Common myeloid progenitor, CD34-positive (primary cell): ENCODE measurements around the gene CCL25.

Experiments used
- CTCF ChIA-PET: fragments of 350-600 bp; sonication (Branson Sonifier 250); formaldehyde crosslinking; loops from one replicate; lab custom pipeline; 2021; ENCODE audit warnings: antibody characterized with exemption; lab: Charles Lee
- POLR2A ChIA-PET: fragments of 350-600 bp; sonication (Branson Sonifier 250); formaldehyde crosslinking; loops from one replicate; lab custom pipeline; 2021; ENCODE audit warnings: antibody characterized with exemption; lab: Charles Lee
- DNase-seq, 3 donors: peaks; one replicate each; pipeline versions ENCODE4 v3.0.0 to v3.0.0-alpha.2; 2013
- H3K27ac ChIP-seq, 2 experiments: 1 replicate in 1 of 2; 2 replicates in 1 of 2; pipeline ENCODE4 v1.7.0; 2013; ENCODE audit warnings: inconsistent platforms in 2 of 2, low read length in 2 of 2, mild to moderate bottlenecking in 2 of 2, low read depth in 1 of 2, moderate library complexity in 1 of 2; ENCODE audit not compliant: severe bottlenecking in 2 of 2, insufficient read depth in 1 of 2, poor library complexity in 1 of 2
- H3K27me3 ChIP-seq, 5 experiments: replicated peaks in 2 of 5; 1 replicate in 3 of 5; 2 replicates in 2 of 5; pipeline versions ENCODE4 v1.6.1 to v1.7.0; 2013; ENCODE audit warnings: low read length in 4 of 5, mild to moderate bottlenecking in 2 of 5, moderate library complexity in 2 of 5, inconsistent platforms in 1 of 5; ENCODE audit not compliant: insufficient read depth in 5 of 5, control insufficient read depth in 4 of 5
- H3K36me3 ChIP-seq, 4 experiments: 1 replicate in 2 of 4; 2 replicates in 2 of 4; pipeline versions ENCODE4 v1.6.1 to v1.7.0; 2013; ENCODE audit warnings: low read length in 3 of 4, control low read depth in 1 of 4, mild to moderate bottlenecking in 1 of 4; ENCODE audit not compliant: control insufficient read depth in 4 of 4, insufficient read depth in 4 of 4
- H3K4me1 ChIP-seq, 4 experiments: 1 replicate in 3 of 4; 2 replicates in 1 of 4; pipeline versions ENCODE4 v1.6.1 to v1.7.1; 2013; ENCODE audit warnings: low read length in 3 of 4, mild to moderate bottlenecking in 3 of 4, control low read depth in 1 of 4, inconsistent platforms in 1 of 4, moderate library complexity in 1 of 4; ENCODE audit not compliant: control insufficient read depth in 4 of 4, insufficient read depth in 4 of 4; ENCODE audit errors: control extremely low read depth in 1 of 4
- H3K4me3 ChIP-seq, 7 experiments: 1 replicate in 4 of 7; 2 replicates in 3 of 7; pipeline versions ENCODE4 v1.5.1 to v1.7.0; 2013; ENCODE audit warnings: mild to moderate bottlenecking in 7 of 7, low read length in 6 of 7, moderate library complexity in 6 of 7, inconsistent platforms in 2 of 7, low read depth in 2 of 7, control low read depth in 1 of 7; ENCODE audit not compliant: insufficient read depth in 4 of 7, control insufficient read depth in 1 of 7; ENCODE audit errors: extremely low read depth in 1 of 7
- H3K9me3 ChIP-seq, 5 experiments: 1 replicate in 4 of 5; 2 replicates in 1 of 5; pipeline versions ENCODE4 v1.6.1 to v1.7.1; 2013; ENCODE audit warnings: low read length in 4 of 5, mild to moderate bottlenecking in 2 of 5, inconsistent platforms in 1 of 5, low read depth in 1 of 5, moderate library complexity in 1 of 5; ENCODE audit not compliant: control insufficient read depth in 4 of 5, insufficient read depth in 2 of 5; ENCODE audit errors: control extremely low read depth in 1 of 5
- WGBS: methylation state at CpG from one replicate; pipeline ENCODE4 v1.1.5; 2013; ENCODE audit not compliant: insufficient coverage; 5-methylcytosine and 5-hydroxymethylcytosine counted together

The CCL25 gene

DNA sequence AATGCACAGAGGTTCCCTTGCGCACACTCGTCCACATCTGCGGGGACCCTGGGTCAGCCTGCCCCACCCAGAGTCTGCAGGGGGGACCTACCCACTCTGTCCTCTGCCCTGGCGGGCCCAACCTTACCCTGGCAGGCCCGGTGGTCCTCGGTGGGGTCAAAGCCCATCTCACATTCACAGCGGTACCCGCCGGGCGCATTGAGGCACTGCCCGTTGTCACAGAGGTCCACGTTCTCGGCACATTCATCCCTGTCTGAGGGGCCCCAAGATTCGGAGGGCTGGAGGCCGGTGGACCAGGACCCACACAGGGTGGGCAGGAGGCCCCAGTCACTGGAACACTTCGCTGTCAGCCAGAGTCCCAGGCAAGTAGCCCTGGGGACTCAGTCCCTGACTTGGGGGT, 58.4 kb downstream of the CCL25 start:
- H3K36me3 ChIP-seq, result no peaks in the 10 kb centered on the region
- no peak for DNase-seq
- H3K4me1 ChIP-seq, result no peaks in the 10 kb centered on the region
- peaks cover 0 to 31% (median 8%) of the 10 kb centered on the region in 5 experiments for H3K27me3 ChIP-seq
- CTCF ChIA-PET, result no interaction called here
- POLR2A ChIA-PET, result no interaction called here
- no peak overlapping the region for H3K27ac ChIP-seq
- no peak overlapping the region for H3K4me3 ChIP-seq
- 96% methylated on average over 16 of the region's 16 CpGs for WGBS
- peaks cover 0 to 2% (median 0%) of the 10 kb centered on the region in 5 experiments for H3K9me3 ChIP-seq

DNA sequence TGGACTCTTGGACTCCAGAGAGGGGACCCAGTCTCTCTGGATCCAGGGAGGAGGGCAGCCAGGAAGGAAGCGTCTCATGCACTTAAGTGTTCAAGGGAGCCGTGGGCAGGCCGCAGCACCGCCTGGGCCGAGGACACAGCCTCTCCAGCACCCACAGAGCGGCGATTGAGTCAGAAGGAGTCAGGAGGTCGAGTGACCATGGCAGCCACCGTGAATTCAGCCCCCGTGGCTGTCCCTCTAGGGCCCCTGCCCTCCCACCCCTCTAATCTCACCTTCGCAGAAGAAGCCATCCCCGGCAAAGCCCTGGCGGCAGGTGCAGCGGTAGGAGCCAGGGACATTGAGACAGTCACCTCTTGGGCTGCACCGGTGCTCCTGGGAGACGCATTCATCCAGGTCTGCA, 58.8 kb downstream of the CCL25 start:
- Histone ChIP-seq H3K4me1 (no peaks in the 10 kb centered on the region), H3K9me3 (peaks cover 0 to 2% (median 0%) of the 10 kb centered on the region in 5 experiments), H3K27ac (no peak overlapping the region), H3K36me3 (no peaks in the 10 kb centered on the region), H3K27me3 (peaks cover 0 to 31% (median 6%) of the 10 kb centered on the region in 5 experiments), H3K4me3 (no peak overlapping the region)
- DNase-seq, result no peak
- ChIA-PET POLR2A (no interaction called here), CTCF (no interaction called here)
- 91% methylated on average over 15 of the region's 16 CpGs for WGBS
